Pancreas (tissue), 10 donors: ENCODE results near the gene ZNHIT2. TPM values are rescaled to one million over a fixed set of nuclear protein-coding genes. Genes with fewer than 3 reads are reported as not detected.

Experiments
- ATAC-seq, 4 donors: fragments of 200-7000 bp; cut with Tn5 transposase; one replicate each; pipeline versions ENCODE4 v1.8.0 to v1.9.1; 2020; ENCODE audit warnings: mild to moderate bottlenecking in 4 of 4, moderate library complexity in 4 of 4
- DNase-seq, 6 donors: peaks; one replicate each; pipeline ENCODE4 v3.0.0-alpha.2; 2020
- FAIRE-seq: peaks from 2 replicates; lab custom pipeline; 2012; peaks lifted over from hg19 to GRCh38; lab: Jason Lieb, UNC
- H3K27ac ChIP-seq, 4 donors: fragments of 200-600 bp; sonication (generic); 1 replicate in 3 of 4; 2 replicates in 1 of 4; pipeline versions ENCODE4 v1.5.0 to v1.8.0; 2020
- H3K27me3 ChIP-seq, 4 donors: fragments of 200-600 bp; one replicate each; pipeline ENCODE4 v1.8.0; 2021
- H3K36me3 ChIP-seq, 3 donors: fragments of 200-600 bp; sonication (generic) in 1 of 3; one replicate each; pipeline versions ENCODE4 v1.5.0 to v1.8.0; 2020 to 2021
- H3K4me1 ChIP-seq, 3 donors: fragments of 200-600 bp; one replicate each; pipeline ENCODE4 v1.8.0; 2021
- H3K4me3 ChIP-seq, 4 donors: fragments of 200-600 bp; sonication (generic) in 2 of 4; one replicate each; pipeline versions ENCODE4 v1.5.0 to v1.8.0; 2020 to 2021
- H3K9me3 ChIP-seq, 4 donors: fragments of 200-600 bp; one replicate each; pipeline ENCODE4 v1.8.0; 2021
- CTCF ChIP-seq, 4 donors: fragments of 200-600 bp; sonication (generic) in 3 of 4; IDR thresholded peaks; one replicate each; pipeline versions ENCODE4 v1.5.0 to v1.8.0; 2021; ENCODE audit warnings: antibody characterized with exemption in 4 of 4
- WGBS, 2 donors: extraction: QIAGEN DNeasy Blood & Tissue Kit; methylation state at CpG; one replicate each; pipeline ENCODE4 v1.1.7; 2013; 5-methylcytosine and 5-hydroxymethylcytosine counted together
- intact Hi-C, 3 donors: fragments of 100-400 bp; cut with DNase I; formaldehyde crosslinking; loops; one replicate each; pipeline versions ENCODE4 v1.11.1 to v1.14.2; 2022
- polyA plus RNA-seq, 2 donors: library from polyadenylated mRNA; stranded (reverse); fragments of 200-250 nt; gene quantifications; one replicate each; pipeline ENCODE4 v1.2.3, GENCODE V29; 2013
- total RNA-seq, 6 donors: library from RNA; stranded (reverse); fragmentation: NEBNext Ultra II Directional in 4 of 6; extraction: Animal tissue kit (Norgen Biotek cat#: 25700) in 4 of 6; gene quantifications; one replicate each; pipeline versions ENCODE4 v1.2.1 to v1.2.4, GENCODE V29; 2021 to 2023
- donor health status: healthy with polysubstance abuse.
- donor health status: DM: no; HTN: no; CAD: no; lungs with moderate emphysema.
- donor health status: DM: no; HTN: no; CAD: no.
- donor health status: control.
- donor health status: control.
- donor health status: Bipolar disorder and iron deficiency.
- donor health status: DM: yes; HTN: yes; CAD: no.
- donor health status: DM: no; HTN: no; CAD: no.
- donor health status: DM: no; HTN: no; CAD: no.
- donor health status: DM: yes; HTN: yes; CAD: no.

The ZNHIT2 gene
- total and polyA plus RNA-seq, 8 donors, result 4.3 to 17.8 (median 7.4) TPM

GRCh38 chr11:65147352-65148075 lies 30.0 kb upstream of the ZNHIT2 start:
- Histone ChIP-seq H3K9me3 (no peaks in the 10 kb centered on the region), H3K27me3 (no peaks in the 10 kb centered on the region), H3K36me3 (no peaks in the 10 kb centered on the region), H3K4me1 (peaks cover 10 to 28% (median 13%) of the 10 kb centered on the region in 3 donors), H3K27ac (no peak overlapping the region), H3K4me3 (no peak overlapping the region)
- FAIRE-seq (no peak), ATAC-seq (no peak), DNase-seq (no peak)
- TF ChIP-seq CTCF (IDR thresholded peaks at IDR 0.05), result no peak
- 53 to 66% methylated on average over 2 of the region's 2 CpGs for WGBS, 2 donors
- intact Hi-C loops, result no loop called here

- DNase-seq (no peak), FAIRE-seq (no peak), ATAC-seq (no peak)
- no peaks in the 10 kb centered on the region for H3K36me3 ChIP-seq
- peaks cover 0 to 10% (median 8%) of the 10 kb centered on the region in 3 donors for H3K4me1 ChIP-seq
- no peak overlapping the region for H3K27ac ChIP-seq
- 77 to 84% methylated on average over 7 of the region's 7 CpGs for WGBS, 2 donors
- TF ChIP-seq CTCF (IDR thresholded peaks at IDR 0.05), result no peak
- no peaks in the 10 kb centered on the region for H3K27me3 ChIP-seq
- intact Hi-C loops, result no loop called here
- H3K9me3 ChIP-seq, result no peaks in the 10 kb centered on the region
- no peak overlapping the region for H3K4me3 ChIP-seq
Observed at GRCh38 chr11:65141896-65142494, 24.5 kb upstream of the ZNHIT2 start.

GRCh38 chr11:65136515-65137096 lies 19.1 kb upstream of the ZNHIT2 start:
- H3K9me3 ChIP-seq, result no peaks in the 10 kb centered on the region
- peaks cover 14 to 30% (median 26%) of the 10 kb centered on the region in 3 donors for H3K4me1 ChIP-seq
- peaks cover 0 to 16% (median 3%) of the 10 kb centered on the region in 3 donors for H3K36me3 ChIP-seq
- H3K27me3 ChIP-seq, result no peaks in the 10 kb centered on the region
- ATAC-seq, result no peak
- H3K27ac ChIP-seq, result peak overlapping the region in 3 of 4 donors; percentile 99 to 100 (median 99)
- WGBS, 2 donors, result 88 to 92% methylated on average over 15 of the region's 15 CpGs
- no peak for FAIRE-seq
- no peak for TF ChIP-seq CTCF (IDR thresholded peaks at IDR 0.05)
- no peak overlapping the region for H3K4me3 ChIP-seq
- intact Hi-C loops, result no loop called here
- no peak for DNase-seq

- peaks cover 14 to 32% (median 26%) of the 10 kb centered on the region in 3 donors for H3K4me1 ChIP-seq
- 36 to 40% methylated on average over 11 of the region's 11 CpGs for WGBS, 2 donors
- no peak for FAIRE-seq
- no peak for ATAC-seq
- no peak for TF ChIP-seq CTCF (IDR thresholded peaks at IDR 0.05)
- intact Hi-C loops, result no loop called here
- H3K27ac ChIP-seq, result peak overlapping the region; percentile 99 to 100 (median 99)
- no peaks in the 10 kb centered on the region for H3K9me3 ChIP-seq
- peaks cover 0 to 25% (median 12%) of the 10 kb centered on the region in 3 donors for H3K36me3 ChIP-seq
- no peak for DNase-seq
- peak overlapping the region in 2 of 4 donors; percentile 70 to 78 for H3K4me3 ChIP-seq
- no peaks in the 10 kb centered on the region for H3K27me3 ChIP-seq
Observed at GRCh38 chr11:65135633-65136145, 18.2 kb upstream of the ZNHIT2 start.
